HG02884 (cell line): ENCODE data around the gene ELAPOR1.

Experiments used
- ATAC-seq: cut with Tn5 transposase; IDR thresholded peaks from one replicate; pipeline ENCODE4 v1.9.1; 2021; ENCODE audit warnings: mild to moderate bottlenecking, moderate library complexity; ENCODE audit not compliant: unreplicated experiment

Gene ELAPOR1, protein sequence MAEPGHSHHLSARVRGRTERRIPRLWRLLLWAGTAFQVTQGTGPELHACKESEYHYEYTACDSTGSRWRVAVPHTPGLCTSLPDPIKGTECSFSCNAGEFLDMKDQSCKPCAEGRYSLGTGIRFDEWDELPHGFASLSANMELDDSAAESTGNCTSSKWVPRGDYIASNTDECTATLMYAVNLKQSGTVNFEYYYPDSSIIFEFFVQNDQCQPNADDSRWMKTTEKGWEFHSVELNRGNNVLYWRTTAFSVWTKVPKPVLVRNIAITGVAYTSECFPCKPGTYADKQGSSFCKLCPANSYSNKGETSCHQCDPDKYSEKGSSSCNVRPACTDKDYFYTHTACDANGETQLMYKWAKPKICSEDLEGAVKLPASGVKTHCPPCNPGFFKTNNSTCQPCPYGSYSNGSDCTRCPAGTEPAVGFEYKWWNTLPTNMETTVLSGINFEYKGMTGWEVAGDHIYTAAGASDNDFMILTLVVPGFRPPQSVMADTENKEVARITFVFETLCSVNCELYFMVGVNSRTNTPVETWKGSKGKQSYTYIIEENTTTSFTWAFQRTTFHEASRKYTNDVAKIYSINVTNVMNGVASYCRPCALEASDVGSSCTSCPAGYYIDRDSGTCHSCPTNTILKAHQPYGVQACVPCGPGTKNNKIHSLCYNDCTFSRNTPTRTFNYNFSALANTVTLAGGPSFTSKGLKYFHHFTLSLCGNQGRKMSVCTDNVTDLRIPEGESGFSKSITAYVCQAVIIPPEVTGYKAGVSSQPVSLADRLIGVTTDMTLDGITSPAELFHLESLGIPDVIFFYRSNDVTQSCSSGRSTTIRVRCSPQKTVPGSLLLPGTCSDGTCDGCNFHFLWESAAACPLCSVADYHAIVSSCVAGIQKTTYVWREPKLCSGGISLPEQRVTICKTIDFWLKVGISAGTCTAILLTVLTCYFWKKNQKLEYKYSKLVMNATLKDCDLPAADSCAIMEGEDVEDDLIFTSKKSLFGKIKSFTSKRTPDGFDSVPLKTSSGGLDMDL

DNA sequence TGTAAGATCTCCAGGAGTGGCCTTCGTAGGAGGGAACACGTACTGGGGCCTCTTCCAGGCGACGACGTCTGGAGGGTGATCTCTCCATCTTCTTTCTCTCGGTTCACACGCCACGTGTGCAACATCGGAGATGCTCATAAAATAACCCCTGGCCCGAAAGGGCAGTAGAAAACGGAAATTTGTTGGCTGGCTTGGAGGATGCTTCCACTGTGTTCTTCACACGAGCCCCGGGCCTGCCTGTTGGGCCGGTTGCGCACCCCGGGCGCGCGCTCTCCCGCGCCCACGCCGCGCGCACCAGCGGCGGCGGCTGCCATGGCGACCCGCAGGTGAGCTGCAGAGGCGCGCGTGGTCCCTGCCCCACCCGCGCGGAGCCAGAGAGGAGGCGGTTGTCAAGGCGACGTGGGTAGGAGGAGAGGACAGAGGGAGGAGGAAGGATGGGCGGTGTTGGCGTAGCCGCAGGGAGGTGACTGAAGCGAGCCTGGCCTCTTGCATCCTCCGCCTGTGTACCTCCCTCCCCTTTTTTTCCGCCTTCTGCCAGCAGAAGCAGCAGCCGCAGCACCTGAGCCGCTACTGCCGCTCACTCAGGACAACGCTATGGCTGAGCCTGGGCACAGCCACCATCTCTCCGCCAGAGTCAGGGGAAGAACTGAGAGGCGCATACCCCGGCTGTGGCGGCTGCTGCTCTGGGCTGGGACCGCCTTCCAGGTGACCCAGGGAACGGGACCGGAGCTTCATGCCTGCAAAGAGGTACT, at the start of gene ELAPOR1:
Gene ELAPOR1, plus strand, starts transcription at position 526 of the 752 bp plus-strand sequence. Its CDS starts 69 bp downstream, at position 595.
- peak; percentile 44 for ATAC-seq

DNA sequence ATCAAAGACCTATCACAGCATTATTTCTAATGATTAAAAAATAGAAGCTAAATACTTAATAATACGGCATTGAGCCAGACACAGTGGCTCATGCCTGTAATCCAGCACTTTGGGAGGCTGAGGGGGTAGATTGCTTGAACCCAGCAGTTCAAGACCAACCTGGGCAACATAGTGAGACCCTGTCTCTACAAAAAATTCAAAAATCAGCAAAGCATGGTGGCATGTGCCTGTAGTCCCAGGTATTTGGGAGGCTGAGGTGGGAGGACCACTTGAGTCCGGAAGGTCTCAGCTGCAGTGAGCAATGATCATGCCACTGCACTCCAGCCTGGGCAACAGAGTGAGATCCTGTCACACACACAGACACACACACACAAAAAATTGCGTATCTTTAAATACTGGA, 48.8 kb upstream of the ELAPOR1 start:
- ATAC-seq = no peak

DNA sequence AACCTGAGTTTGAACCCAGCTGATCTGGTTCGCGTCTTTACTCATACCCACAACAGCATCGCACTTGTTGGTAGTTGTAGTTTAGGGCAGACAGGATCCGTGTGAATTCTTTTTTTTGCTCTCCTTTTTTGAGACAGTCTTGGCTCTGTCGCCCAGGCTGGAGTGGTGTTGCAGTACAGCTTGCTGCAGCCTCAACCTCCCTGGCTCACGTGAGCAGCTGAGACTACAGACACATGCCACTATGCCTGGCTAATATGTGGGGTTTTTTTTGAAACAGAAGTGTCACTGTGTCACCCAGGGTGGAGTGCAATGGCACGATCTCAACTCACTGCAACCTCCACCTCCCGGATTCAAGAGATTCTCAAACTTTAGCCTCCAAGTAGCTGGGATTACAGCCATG, 46.0 kb upstream of the ELAPOR1 start:
- ATAC-seq = no peak

DNA sequence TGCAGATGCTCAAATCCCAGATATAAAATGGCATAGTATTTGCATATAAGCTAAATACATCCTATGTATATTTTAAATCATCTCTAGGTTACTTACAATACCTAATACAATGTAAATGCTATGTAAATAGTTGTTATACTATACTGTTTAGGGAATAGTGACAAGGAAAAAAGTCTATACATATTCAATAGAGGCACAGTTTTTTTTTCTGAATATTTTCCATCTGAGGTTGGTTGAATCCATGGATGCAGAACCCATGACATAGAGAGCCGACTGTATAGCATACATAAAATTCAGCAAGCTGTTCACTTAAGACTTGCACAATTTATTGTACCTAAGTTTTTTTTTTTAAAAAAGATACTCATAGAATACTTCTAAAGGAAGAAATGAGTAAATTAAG, 44.6 kb upstream of the ELAPOR1 start:
- no peak for ATAC-seq

DNA sequence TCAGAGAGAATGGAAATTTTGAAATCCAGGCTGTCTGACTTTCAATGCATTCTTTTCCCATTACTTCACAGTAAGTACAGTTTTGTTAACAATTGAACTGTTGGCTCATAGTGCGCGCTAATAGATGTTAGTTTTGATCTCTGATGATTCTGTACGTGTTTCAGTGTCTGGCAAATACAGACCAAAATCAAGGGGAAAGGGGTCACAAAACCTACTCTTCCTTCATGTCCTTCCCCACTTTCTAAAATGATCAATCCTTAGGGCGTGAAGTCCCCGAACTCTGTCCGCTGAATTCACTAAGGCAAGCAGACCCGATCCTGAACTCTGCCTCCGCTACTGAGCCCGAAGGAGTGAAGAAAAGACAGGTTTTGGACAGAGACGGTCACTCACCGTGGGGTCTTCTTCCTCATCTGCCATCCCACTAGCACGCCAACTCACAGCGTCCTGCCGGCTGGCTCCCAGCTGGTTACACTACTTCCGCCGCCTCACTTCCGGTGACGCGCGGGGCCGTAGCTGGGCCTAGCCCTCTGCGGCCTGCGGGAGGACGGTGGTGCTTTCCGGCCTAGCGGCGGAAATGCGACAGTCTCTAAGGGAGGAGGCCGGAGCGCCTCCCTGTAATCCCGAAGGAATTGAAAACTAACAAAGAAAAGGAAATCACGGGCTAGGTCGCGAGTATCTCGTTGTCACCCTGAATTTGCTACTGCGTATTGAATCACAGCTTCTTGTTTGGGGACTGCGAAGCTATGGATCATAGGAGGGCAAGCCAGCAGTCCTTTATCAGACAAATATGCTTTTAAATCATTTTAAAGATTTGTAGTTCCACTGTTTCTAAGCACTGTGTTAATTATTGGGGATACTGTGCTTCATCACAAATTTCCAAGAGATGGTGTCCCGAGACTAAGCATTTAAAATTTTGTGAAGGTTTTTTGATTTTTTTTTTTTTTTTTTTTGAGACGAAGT, 38.1 kb upstream of the ELAPOR1 start, which contains the start of gene TAF13:
Gene TAF13, minus strand, starts transcription at position 473 of the 960 bp plus-strand sequence. Its CDS starts 56 bp downstream, at position 417.
- ATAC-seq = peak; percentile 99

DNA sequence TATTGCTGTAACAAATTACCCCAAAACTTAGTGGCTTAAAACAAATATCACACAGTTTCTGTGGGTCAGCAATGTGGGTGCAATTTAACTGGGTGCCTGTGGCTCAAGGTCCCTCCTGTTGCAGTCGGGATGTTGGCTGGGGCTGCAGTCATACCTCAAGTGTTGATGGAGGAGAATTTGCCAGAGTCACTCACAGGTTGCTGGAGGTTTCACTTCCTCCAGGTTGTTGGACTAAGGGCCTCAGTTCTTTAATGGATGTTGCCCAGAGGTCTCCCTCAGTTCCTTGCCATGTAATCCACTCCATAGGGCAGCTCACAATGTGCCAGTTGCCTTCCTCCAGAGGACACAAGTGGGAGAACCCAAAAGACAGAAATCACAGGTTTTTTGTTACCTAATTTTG, 35.6 kb upstream of the ELAPOR1 start:
- no peak for ATAC-seq

DNA sequence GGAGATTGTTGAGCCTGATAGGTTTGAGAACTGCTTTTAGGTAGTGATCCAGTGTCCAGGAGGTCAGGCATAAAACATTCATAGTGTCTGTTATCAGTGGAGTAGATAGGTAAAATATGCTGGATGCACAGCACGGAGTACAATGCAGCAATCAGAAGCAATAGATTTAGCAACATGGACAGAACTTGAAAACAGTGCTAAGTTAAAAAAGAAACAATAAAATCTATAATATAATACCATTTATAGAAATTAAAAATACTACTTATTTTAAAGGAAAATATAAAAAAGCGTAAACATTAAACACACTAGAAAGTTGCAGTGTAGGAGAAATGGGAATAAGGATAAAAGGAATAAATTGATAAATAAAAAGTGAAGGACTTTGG, 34.7 kb upstream of the ELAPOR1 start:
- ATAC-seq = no peak

DNA sequence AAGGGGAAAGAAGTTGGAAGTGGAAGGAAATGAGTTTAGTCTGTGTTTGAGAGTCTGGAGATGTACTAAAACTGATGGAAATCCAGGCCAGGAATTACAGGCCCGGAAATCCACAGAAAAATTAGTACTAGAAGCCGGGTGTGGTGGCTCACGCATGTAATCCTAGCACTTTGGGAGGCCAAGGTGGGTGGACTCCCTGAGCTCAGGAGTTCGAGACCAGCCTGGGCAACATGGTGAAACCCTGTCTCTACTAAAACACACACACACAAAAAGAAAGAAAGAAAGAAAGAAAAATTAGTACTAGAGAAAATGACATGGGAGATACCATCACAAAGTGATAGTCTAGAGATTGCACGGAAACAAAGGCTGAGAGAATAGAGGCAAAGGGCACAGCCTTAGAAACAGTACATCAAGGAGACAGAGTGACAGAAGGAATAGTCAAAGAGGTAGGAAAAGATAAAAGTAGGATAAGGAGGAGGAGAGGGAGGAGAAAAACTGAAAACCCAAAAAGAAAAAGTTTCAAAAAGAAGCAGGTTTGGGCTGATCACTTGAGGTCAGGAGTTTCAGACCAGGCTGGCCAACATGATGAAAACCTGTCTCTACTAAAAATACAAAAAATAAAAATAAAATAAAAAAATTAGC, 33.4 kb upstream of the ELAPOR1 start:
- no peak for ATAC-seq

DNA sequence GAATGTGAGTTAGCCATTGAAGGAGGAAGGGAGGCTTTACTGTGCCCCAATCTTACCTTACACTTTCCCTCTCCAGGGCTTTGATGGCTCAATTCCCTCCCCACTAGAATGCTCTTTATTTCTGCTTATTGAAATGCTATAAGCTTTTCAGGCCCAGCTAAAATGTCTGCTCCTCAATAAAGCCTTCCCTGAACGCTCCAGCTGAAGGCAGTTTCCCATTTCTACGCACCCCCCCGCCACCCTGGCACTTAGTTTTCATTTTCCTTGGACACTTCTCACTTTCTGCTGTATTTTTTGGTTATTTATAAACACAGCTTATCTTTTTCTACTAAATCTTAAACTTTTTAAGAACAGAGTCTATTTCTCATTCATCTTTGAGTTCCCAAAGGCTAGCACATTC, 30.4 kb upstream of the ELAPOR1 start:
- ATAC-seq = no peak

DNA sequence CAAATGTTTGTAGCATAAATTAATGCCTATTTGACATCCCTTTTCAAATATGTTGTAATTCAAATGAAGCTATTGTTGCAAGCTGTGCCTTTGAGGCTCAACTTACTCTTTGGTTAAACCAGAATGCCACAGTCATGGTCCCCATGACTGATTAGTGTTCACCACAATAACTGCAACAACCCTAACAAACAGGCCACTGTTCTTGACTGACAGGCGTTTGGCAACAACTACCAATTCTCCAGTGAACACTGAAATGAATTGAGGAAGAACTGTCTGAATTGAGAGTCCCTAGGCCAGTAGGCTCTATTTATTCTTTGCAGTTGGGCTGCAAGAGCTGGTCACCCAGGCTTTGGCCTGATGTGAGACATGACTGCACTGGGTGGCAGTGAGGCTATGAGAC, 30.0 kb upstream of the ELAPOR1 start:
- no peak for ATAC-seq

DNA sequence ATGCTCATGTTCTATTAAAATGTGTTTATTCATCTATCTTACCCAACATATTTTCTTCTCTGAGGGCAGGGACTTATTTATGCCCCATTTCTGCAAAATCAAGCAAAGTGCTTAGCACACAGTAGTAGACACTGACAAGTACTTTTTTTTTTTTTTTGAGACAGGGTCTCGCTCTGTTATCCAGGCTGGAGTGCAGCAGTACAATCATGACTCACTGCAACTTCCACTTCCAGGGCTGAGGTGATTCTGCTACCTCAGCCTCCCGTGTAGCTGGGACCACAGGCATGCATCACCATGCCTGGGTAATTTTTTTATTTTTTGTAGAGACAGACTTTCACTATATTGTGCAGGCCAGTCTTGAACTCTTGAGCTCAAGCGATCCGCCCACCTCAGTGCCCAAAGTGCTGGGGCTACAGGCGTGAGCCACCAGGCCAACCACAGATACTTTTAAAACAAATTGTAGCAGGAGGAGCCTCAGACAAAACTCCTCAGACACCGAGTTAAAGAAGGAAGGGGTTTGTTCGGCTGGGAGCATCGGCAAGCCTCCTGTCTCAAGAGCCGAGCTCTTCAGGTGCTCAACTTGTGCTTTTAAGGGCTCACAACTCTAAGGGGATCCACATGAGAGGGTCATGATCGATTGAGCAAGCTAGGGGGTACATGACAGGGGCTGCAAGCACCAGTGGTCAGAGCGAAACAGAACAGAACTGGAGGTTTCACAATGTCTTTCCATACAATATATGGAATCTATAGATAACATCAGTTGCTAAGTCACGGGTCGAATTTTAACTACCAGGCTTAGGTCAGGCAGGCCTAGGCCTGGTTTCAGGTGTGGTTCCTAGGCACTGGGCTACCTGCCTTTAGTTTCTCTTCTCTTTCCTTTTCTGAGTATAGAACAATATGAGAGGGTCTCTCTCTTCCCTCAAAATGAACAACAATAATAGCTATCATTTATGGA, 29.1 kb upstream of the ELAPOR1 start:
- ATAC-seq = no peak

DNA sequence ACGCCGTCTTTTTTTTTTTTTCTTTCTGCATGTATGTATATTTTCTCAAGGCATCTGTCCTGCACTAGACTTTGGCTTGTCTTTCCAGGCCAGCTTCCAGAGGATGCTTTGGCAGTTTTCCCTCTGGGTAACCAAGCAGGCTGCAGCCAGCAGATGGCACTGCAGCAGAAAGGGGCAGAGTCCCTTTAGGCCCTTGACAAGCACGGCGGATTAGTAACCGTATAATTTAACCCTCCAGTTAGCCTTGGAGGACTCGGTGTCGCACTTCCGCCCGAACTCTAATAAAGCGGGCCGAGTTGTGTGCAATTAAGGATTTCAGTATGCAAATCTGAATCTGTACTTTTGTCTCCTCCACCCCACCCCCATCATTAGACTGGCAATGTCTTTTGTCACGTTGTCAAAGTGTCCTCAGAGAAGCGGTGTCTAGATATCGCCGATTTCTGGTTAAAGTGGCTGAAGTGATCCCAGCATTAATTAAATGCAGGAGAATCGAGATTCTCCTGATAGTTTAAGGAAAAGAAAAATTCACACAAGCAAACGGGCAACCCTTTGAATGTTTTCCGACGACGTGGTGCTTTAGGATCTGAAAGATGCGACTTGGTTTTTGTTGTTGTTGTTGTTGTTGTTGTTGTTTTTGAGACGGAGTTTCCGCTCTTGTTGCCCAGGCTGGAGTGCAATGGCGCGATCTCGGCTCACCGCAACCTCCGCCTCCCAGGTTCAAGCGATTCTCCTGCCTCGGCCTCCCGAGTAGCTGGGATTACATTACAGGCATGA, 24.5 kb upstream of the ELAPOR1 start:
- ATAC-seq = no peak

DNA sequence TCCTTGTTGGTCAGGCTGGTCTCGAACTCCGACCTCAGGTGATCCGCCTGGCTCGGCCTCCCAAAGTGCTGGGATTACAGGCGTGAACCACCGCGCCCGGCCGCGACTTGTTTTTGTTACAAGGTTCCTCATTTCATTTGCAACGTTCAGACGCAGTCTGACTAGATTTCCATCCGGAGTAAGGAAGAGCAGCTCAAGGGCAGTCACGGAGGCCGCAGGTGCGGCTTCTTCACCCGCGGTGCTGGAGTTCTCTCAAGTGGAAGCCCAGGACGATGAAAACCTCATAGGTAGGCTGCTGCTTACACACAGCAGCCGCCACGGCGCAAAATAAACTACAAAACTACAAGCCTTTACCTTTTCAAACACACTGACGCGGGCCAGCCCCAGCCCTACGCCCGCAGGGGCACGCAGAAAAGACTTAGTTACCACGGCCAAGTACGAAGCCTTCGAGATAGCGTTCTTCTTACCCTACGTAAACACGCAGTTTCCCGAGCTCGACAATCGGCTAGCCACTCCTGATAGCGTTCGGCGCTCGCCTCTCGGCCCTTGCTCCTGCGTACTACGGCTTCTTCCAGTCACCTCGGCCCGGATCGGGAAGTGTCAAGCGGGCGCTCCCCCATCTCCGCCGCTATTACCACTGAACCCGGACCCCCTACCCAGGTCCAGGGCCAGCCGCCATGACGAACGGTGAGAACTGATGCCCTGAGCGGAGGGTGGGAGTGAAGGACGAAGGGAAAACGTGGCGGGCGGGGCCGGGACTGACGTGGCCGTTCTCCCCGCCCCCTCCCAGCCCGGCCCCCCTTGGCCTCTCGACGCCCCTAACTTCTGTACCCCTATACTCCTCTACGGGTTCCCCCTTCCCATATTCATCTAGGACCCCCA, 23.5 kb upstream of the ELAPOR1 start, which contains the start of gene TMEM167B:
Gene TMEM167B, plus strand, starts transcription at position 569 of the 882 bp plus-strand sequence. Its CDS starts 109 bp downstream, at position 678.
- peak; percentile 80 for ATAC-seq

DNA sequence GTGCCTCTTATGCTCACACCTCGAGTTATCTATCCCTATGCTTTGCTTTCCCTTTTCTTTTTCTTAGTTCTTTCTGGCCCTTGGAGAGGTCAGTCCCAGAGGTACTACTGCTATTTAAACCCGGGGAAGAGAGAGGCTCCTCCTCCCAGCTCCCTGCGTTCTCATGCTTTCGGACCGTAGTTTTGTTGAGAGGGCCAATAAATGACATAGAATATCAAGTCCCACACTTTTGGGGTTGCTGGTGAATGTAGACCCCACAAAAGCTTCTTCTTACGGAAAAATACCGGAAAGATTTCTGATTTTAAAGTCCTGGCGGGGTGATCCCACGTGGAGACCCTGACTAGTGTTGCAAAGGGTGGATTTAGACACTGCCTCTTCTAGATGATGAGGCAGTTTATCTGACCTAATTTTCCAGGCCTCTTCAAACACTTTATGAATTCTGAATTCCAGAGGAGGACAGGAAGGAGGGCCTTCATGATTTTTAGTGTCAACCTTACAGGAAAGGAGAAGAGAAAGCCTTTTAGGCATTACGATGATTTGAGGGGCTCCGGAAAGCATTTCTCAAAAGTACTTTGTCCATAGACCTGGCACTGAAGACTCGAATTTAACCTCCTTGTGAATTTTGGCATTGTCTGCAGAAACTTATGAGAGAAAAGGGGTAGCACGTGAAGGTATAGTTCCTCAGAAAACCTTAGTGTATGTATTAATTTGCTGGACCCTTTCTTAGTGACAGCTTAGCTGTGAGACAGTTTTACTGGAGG, 22.7 kb upstream of the ELAPOR1 start:
- peak; percentile 46 for ATAC-seq

DNA sequence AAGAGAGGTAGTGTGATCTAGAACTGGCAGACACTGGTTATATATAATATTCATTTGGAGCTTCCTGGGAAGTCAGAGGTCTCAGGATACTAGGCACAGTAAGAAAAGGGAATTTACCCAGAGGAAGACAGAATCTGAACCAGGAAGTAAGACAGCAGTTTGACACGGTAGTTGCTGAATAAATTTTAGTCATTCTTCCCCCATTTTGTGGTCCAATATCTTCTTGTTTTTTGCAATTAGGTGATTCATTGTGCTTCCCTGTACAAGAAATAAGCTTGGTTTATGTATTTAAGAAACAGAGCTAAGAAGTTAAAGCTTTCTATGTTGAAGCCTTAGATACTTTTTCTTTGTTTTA, 22.1 kb upstream of the ELAPOR1 start:
- no peak for ATAC-seq

DNA sequence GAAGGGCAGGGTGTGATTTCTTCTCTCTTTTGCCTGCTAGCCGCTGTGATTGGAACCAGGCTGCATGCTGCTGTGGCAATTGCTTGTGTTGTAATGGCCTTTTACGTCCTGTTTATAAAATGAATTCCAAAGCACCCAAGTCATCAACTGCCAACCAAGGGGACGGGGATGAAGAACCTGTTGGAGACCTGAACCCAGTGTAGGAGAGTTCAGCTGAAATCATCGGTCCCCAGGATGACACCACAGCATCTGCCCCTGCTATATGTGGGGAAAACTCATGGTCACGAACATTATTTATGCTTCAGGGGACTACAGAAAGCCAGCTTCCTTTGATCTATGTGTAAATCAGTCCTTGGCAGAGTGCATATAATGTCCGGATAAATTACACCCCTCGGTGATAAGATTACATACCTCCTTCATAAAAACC, 19.5 kb upstream of the ELAPOR1 start:
- ATAC-seq = no peak
